Loucy (cell line): ENCODE measurements around the gene OR10AD1.

Source experiments
- CTCF ChIP-seq: fragments of 200-600 bp; sonication (generic); conservative IDR thresholded peaks from 2 replicates; pipeline ENCODE4 v1.5.1; 2014; ENCODE audit warnings: mild to moderate bottlenecking, antibody characterized with exemption, low read length
- EZH2phosphoT487 ChIP-seq: fragments of 200-600 bp; IDR thresholded peaks from 2 replicates; pipeline ENCODE4 v1.6.1; 2018; ENCODE audit warnings: antibody characterized with exemption, mild to moderate bottlenecking, moderate library complexity, borderline replicate concordance

GRCh38 chr12:48202766-48203165, 326 bp downstream of the OR10AD1 start:
- TF ChIP-seq EZH2phosphoT487 (no peak), CTCF (no peak)
